Thoracic aorta (tissue), 2 donors: ENCODE results near the gene TTLL5. TPM values are rescaled to one million over a fixed set of nuclear protein-coding genes. Genes with fewer than 3 reads are reported as not detected.

Source experiments
- ATAC-seq: fragments of 150-250 bp; one replicate; pipeline ENCODE4 v1.8.0; 2017; ENCODE audit warnings: low read depth; ENCODE audit not compliant: insufficient number of reproducible peaks, low FRiP score
- DNase-seq: peaks from one replicate; pipeline ENCODE4 v3.0.0-alpha.2; 2020; ENCODE audit warnings: low spot score
- H3K27ac ChIP-seq, 2 donors: fragments of 200-600 bp; sonication (generic); 1 replicate in 1 of 2; 2 replicates in 1 of 2; pipeline ENCODE4 v1.5.1; 2016; ENCODE audit warnings: mild to moderate bottlenecking in 2 of 2, moderate library complexity in 2 of 2
- H3K27me3 ChIP-seq: fragments of 200-600 bp; sonication (generic); replicated peaks from 2 replicates; pipeline ENCODE4 v1.6.0; 2016; ENCODE audit warnings: mild to moderate bottlenecking; ENCODE audit not compliant: insufficient read depth
- H3K36me3 ChIP-seq: fragments of 200-600 bp; sonication (generic); one replicate; pipeline ENCODE4 v1.5.1; 2016
- H3K4me1 ChIP-seq, 2 donors: fragments of 200-600 bp; sonication (generic); 1 replicate in 1 of 2; 2 replicates in 1 of 2; pipeline versions ENCODE4 v1.5.1 to v1.6.0; 2016; ENCODE audit warnings: low read depth in 2 of 2, mild to moderate bottlenecking in 1 of 2; ENCODE audit not compliant: control insufficient read depth in 1 of 2
- H3K4me3 ChIP-seq: fragments of 200-600 bp; sonication (generic); 2 replicates; pipeline ENCODE4 v1.5.1; 2016; ENCODE audit warnings: mild to moderate bottlenecking
- H3K9me3 ChIP-seq: fragments of 200-600 bp; sonication (generic); 2 replicates; pipeline ENCODE4 v1.5.1; 2016
- total RNA-seq, 2 donors: library from RNA; depleted of rRNA; stranded (reverse); fragments of >200 nt; gene quantifications; one replicate each; pipeline versions ENCODE4 v1.1.0 to v1.2.3, GENCODE V29; 2016
- TF ChIP-seq, protein P1 (sequence below): fragments of 200-600 bp; sonication (generic); IDR thresholded peaks from one replicate; pipeline ENCODE4 v1.5.1; 2019; ENCODE audit warnings: antibody characterized with exemption

Gene TTLL5
- total RNA-seq, 2 donors from 2014 or later: 34.7 to 47.9 TPM

DNA sequence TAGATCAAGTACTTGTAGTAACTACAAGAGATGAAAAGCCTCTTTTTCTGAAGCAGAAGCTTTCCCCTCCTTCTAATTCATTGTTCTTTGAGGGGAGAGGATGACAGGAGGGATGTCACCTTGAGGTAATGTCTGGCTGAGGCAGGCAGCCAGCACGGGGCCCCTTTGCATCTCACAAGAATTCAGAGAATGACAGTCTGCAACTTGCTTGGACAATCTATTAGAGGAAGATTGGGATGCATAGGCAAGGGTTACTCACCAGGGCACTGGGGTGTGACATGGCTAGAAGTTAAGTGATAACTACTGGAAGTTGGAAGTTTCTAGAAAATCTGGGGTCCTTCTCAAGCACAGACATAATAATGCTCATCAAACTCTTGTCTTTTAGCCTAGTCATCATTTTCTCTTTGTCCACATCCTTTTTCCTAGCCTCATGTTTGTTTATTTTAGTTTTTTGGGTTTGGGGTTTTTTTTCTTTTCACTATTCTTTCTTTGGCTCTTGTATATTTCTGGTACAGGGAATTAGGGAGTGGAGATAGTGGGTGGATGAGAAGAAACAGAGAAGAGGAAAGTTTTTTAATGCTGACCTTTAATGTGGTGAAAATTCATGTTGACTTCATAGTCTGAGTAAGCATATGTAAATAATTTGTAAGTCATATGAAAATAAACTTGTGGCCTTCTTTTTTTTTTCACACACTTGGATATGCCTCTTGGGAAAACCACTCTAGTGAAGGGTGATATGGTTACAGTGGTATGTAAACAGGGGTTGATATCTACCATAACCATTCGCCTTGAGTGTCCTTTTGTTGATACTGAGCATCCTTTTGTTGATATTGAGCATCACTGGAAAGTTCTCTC lies 55.1 kb downstream of the TTLL5 start:
- Histone ChIP-seq H3K4me1 (peaks cover 16 to 51% of the 10 kb centered on the region in 2 donors), H3K36me3 (no peaks in the 10 kb centered on the region), H3K27me3 (no peaks in the 10 kb centered on the region), H3K9me3 (no peaks in the 10 kb centered on the region), H3K4me3 (no peak overlapping the region), H3K27ac (no peak overlapping the region)
- TF ChIP-seq, protein P1, sequence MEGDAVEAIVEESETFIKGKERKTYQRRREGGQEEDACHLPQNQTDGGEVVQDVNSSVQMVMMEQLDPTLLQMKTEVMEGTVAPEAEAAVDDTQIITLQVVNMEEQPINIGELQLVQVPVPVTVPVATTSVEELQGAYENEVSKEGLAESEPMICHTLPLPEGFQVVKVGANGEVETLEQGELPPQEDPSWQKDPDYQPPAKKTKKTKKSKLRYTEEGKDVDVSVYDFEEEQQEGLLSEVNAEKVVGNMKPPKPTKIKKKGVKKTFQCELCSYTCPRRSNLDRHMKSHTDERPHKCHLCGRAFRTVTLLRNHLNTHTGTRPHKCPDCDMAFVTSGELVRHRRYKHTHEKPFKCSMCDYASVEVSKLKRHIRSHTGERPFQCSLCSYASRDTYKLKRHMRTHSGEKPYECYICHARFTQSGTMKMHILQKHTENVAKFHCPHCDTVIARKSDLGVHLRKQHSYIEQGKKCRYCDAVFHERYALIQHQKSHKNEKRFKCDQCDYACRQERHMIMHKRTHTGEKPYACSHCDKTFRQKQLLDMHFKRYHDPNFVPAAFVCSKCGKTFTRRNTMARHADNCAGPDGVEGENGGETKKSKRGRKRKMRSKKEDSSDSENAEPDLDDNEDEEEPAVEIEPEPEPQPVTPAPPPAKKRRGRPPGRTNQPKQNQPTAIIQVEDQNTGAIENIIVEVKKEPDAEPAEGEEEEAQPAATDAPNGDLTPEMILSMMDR: no peak
- DNase-seq: no peak
- no peak for ATAC-seq

DNA sequence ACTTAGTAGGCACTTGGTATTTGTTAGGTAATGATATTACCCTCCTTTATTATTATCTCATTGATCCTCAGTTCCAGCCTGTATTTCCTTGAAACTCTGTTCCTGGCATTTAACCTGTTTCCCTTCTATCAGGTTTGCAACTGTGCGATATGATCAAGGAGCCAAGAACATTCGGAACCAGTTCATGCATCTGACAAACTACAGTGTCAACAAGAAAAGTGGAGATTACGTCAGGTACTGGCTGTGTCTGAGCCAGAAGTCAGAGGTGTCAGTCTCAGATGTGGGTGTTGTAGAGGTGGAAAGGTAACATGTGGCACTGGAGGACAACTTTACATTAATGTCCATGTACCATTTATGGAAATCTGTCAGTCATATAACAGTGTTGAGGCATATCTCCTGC lies 56.7 kb downstream of the TTLL5 start:
- Histone ChIP-seq H3K4me1 (peaks cover 8 to 38% of the 10 kb centered on the region in 2 donors), H3K27ac (no peak overlapping the region)

DNA sequence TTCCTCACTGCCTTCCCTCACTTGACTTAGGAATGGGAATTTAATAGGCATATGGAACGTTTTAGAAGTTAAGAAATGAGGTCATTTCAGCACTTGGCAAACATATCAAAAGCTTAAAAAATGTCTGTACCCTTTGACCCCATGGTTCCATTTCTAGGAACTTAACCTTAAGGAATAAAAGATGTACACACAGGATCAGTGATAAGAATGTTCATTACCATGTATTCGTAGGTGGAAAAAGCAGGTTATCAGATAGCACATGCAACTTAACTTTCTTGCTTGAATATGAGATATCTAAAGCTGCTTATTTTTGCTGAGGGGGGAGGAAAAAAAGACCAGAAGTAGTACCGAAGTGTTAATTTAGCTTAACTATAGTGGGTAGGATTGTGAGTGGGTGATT lies 57.2 kb downstream of the TTLL5 start:
- no peaks in the 10 kb centered on the region for H3K27me3 ChIP-seq

More for the DNA sequence above, 56.7 kb downstream of the TTLL5 start:
- no peaks in the 10 kb centered on the region for H3K27me3 ChIP-seq
- no peaks in the 10 kb centered on the region for H3K9me3 ChIP-seq
- DNase-seq (no peak), ATAC-seq (no peak)
- H3K36me3 ChIP-seq: peaks cover 3% of the 10 kb centered on the region
- TF ChIP-seq, protein P1: no peak
- no peak overlapping the region for H3K4me3 ChIP-seq

DNA sequence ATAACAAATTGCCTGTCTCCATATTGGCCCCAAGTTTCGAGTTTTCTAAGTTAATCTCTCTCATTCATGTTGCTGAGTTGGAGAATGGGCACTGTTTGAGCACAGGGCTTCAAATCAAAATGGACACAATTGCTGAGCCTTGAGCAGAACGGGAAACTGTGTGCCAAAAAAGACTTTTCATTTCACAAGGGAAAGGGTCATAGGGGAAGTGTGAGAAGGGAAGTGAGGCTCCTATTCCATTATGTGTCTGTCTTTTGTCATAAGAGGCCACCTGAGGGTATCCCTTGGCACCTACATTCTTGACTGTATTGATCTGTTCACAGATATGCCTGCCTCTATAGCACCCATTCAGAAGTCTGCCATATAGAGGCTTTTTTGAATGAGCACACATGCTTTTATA lies 59.1 kb downstream of the TTLL5 start:
- Histone ChIP-seq H3K27me3 (no peaks in the 10 kb centered on the region), H3K27ac (peak overlapping the region; percentile 66 to 70), H3K4me1 (peaks cover 8 to 38% of the 10 kb centered on the region in 2 donors), H3K9me3 (no peaks in the 10 kb centered on the region), H3K4me3 (no peak overlapping the region), H3K36me3 (peaks cover 3% of the 10 kb centered on the region)
- DNase-seq: no peak
- TF ChIP-seq, protein P1: no peak
- no peak for ATAC-seq

More for the DNA sequence above, 57.2 kb downstream of the TTLL5 start:
- Histone ChIP-seq H3K4me1 (peaks cover 8 to 38% of the 10 kb centered on the region in 2 donors), H3K9me3 (no peaks in the 10 kb centered on the region), H3K4me3 (no peak overlapping the region), H3K27ac (no peak overlapping the region), H3K36me3 (peaks cover 3% of the 10 kb centered on the region)
- ATAC-seq (no peak), DNase-seq (no peak)
- TF ChIP-seq, protein P1: no peak

DNA sequence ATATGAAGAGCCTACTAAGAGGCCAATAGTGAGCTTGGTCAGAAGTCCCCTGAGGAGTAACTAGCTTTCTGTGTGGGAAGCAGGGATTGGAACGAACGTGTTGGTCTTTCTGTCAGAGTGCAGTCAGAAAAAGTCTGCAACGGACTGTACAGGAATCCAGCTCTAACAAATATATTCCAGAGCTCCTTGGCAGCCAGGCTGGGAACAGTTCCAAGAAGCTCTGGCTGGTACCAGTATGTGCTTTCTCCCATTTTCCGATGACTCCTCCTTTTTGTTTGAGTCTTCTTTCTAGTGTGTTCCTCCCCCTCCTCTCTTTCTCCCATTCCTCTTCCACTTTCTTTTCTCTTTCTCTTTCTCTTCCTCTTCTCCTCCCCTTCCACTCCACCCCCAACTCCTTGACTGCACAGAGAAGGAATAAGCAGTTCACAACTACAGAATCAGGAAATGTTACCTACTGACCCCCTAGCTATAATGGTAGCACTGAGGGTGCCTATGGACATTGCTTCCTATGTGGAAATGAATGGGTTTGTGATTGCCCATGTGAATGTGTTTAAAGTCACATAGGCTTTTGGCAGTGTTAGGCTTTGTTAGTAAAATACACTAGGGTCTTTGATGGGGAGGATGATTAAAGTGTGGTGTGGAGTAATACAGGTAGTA lies 59.9 kb downstream of the TTLL5 start:
- Histone ChIP-seq H3K27me3 (no peaks in the 10 kb centered on the region), H3K4me3 (peak overlapping the region; percentile 48), H3K36me3 (peaks cover 3% of the 10 kb centered on the region), H3K4me1 (peaks cover 8 to 38% of the 10 kb centered on the region in 2 donors), H3K9me3 (no peaks in the 10 kb centered on the region), H3K27ac (peak overlapping the region; percentile 70)
- ATAC-seq (peak; percentile 17), DNase-seq (peak; percentile 60)
- TF ChIP-seq, protein P1: no peak
